KMS-11 (cell line): ENCODE data around the gene QPCT.

Experiments
- H2AFZ ChIP-seq: fragments of 200-600 bp; sonication (generic); 2 replicates; pipeline ENCODE4 v1.6.1; 2016; ENCODE audit warnings: antibody characterized with exemption, mixed run types, low read depth
- H3K27ac ChIP-seq: fragments of 200-600 bp; sonication (generic); 2 replicates; pipeline ENCODE4 v1.6.1; 2016; ENCODE audit warnings: mild to moderate bottlenecking, mixed run types
- H3K27me3 ChIP-seq: fragments of 200-600 bp; sonication (generic); 2 replicates; pipeline ENCODE4 v1.6.1; 2017; ENCODE audit warnings: mild to moderate bottlenecking, low read depth, mixed run types, moderate library complexity; ENCODE audit not compliant: insufficient read depth
- H3K36me3 ChIP-seq: fragments of 200-600 bp; sonication (generic); 2 replicates; pipeline ENCODE4 v1.6.1; 2017; ENCODE audit warnings: mild to moderate bottlenecking, mixed run types; ENCODE audit not compliant: insufficient read depth
- H3K4me1 ChIP-seq: fragments of 200-600 bp; sonication (generic); 2 replicates; pipeline ENCODE4 v1.6.1; 2016; ENCODE audit warnings: mild to moderate bottlenecking, low read depth, mixed run types; ENCODE audit not compliant: poor library complexity, severe bottlenecking
- H3K4me2 ChIP-seq: fragments of 200-600 bp; sonication (generic); 2 replicates; pipeline ENCODE4 v1.7.0; 2016; ENCODE audit warnings: mild to moderate bottlenecking, mixed run types
- H3K4me3 ChIP-seq: fragments of 200-600 bp; sonication (generic); IDR thresholded peaks from 2 replicates; pipeline ENCODE4 v1.6.1; 2017; ENCODE audit warnings: low read depth, low read length, mixed read lengths; ENCODE audit not compliant: insufficient read depth
- H3K79me2 ChIP-seq: fragments of 200-600 bp; sonication (generic); 2 replicates; pipeline ENCODE4 v1.6.1; 2016; ENCODE audit warnings: low read depth, mixed run types; ENCODE audit not compliant: insufficient read depth
- H3K9ac ChIP-seq: fragments of 200-600 bp; sonication (generic); 2 replicates; pipeline ENCODE4 v1.6.1; 2016; ENCODE audit warnings: mild to moderate bottlenecking, mixed run types
- H4K20me1 ChIP-seq: fragments of 200-600 bp; sonication (generic); 2 replicates; pipeline ENCODE4 v1.6.1; 2016; ENCODE audit warnings: mild to moderate bottlenecking, mixed run types; ENCODE audit not compliant: insufficient read depth
- CTCF ChIP-seq: fragments of 200-600 bp; sonication (generic); conservative IDR thresholded peaks from 2 replicates; pipeline ENCODE4 v1.6.1; 2017; ENCODE audit warnings: low read depth, mild to moderate bottlenecking, antibody characterized with exemption, low read length, moderate library complexity, mixed read lengths

The QPCT gene

GRCh38 chr2:37322368-37322767 lies 22.1 kb upstream of the QPCT start:
- peak overlapping the region; percentile 95 for H3K4me2 ChIP-seq
- peak overlapping the region; percentile 98 for H3K9ac ChIP-seq
- peak overlapping the region; percentile 85 for H3K4me3 ChIP-seq
- no peak for TF ChIP-seq CTCF
- H2AFZ ChIP-seq: no peak overlapping the region
- peaks cover 87% of the 10 kb centered on the region for H3K79me2 ChIP-seq
- no peaks in the 10 kb centered on the region for H4K20me1 ChIP-seq
- H3K4me1 ChIP-seq: peaks cover 20% of the 10 kb centered on the region
- H3K27ac ChIP-seq: peak overlapping the region; percentile 96
- H3K36me3 ChIP-seq: peaks cover 48% of the 10 kb centered on the region
- H3K27me3 ChIP-seq: no peaks in the 10 kb centered on the region

- Histone ChIP-seq H3K36me3 (peaks cover 39% of the 10 kb centered on the region; the same call in 1 of the 2 replicates), H3K4me2 (peak overlapping the region; percentile 95), H3K4me1 (peaks cover 29% of the 10 kb centered on the region), H3K27me3 (no peaks in the 10 kb centered on the region), H3K9ac (peak overlapping the region; percentile 98), H2AFZ (no peak overlapping the region), H3K79me2 (peaks cover 86% of the 10 kb centered on the region), H3K27ac (peak overlapping the region; percentile 96), H3K4me3 (peak overlapping the region; percentile 85), H4K20me1 (no peaks in the 10 kb centered on the region)
- TF ChIP-seq CTCF: no peak
Measured at GRCh38 chr2:37323176-37323780, 21.2 kb upstream of the QPCT start.

- H4K20me1 ChIP-seq: no peaks in the 10 kb centered on the region
- H3K4me2 ChIP-seq: peak overlapping the region; percentile 95
- TF ChIP-seq CTCF: no peak
- peak overlapping the region; percentile 98 for H3K9ac ChIP-seq
- H3K27ac ChIP-seq: peak overlapping the region; percentile 96
- peak overlapping the region; percentile 85 for H3K4me3 ChIP-seq
- H3K79me2 ChIP-seq: peaks cover 86% of the 10 kb centered on the region
- peaks cover 33% of the 10 kb centered on the region for H3K4me1 ChIP-seq
- no peak overlapping the region for H2AFZ ChIP-seq
- H3K36me3 ChIP-seq: peaks cover 39% of the 10 kb centered on the region; the same call in 1 of the 2 replicates
- no peaks in the 10 kb centered on the region for H3K27me3 ChIP-seq
Measured at GRCh38 chr2:37323781-37324535, 20.5 kb upstream of the QPCT start.

GRCh38 chr2:37324536-37324785 lies 20.0 kb upstream of the QPCT start:
- Histone ChIP-seq H3K79me2 (peaks cover 86% of the 10 kb centered on the region), H3K4me3 (no peak overlapping the region), H4K20me1 (no peaks in the 10 kb centered on the region), H2AFZ (no peak overlapping the region), H3K4me2 (no peak overlapping the region), H3K27me3 (no peaks in the 10 kb centered on the region), H3K9ac (peak overlapping the region; percentile 98), H3K4me1 (peaks cover 33% of the 10 kb centered on the region), H3K36me3 (peaks cover 39% of the 10 kb centered on the region; the same call in 1 of the 2 replicates), H3K27ac (peak overlapping the region; percentile 96)
- TF ChIP-seq CTCF: no peak
